GM18520 (cell line): Measurements from ENCODE around the gene SEPTIN8.

Source experiments
- ATAC-seq: cut with Tn5 transposase; IDR thresholded peaks from one replicate; pipeline ENCODE4 v1.9.1; 2021; ENCODE audit not compliant: unreplicated experiment

SEPTIN8 gene

DNA sequence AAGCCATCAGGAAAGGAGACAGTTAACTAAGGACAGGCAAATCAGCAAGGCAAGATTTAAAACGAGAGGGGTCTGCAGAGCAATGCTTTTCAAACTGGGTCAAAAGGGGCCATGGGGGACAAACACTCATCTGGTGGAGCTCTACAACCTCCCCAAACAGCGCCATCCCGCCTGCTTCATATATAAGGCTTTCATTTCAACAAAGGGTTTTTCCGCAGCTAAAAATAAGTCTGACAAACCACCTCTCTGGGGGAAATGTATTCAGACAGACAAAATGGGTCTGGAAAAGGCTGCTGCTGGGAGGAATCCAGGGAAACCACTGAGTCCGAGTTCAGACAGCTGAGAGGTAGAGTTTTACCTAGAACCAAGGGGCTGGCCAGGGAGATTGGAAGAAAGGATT is 8.3 kb upstream of the SEPTIN8 start:
- no peak for ATAC-seq

DNA sequence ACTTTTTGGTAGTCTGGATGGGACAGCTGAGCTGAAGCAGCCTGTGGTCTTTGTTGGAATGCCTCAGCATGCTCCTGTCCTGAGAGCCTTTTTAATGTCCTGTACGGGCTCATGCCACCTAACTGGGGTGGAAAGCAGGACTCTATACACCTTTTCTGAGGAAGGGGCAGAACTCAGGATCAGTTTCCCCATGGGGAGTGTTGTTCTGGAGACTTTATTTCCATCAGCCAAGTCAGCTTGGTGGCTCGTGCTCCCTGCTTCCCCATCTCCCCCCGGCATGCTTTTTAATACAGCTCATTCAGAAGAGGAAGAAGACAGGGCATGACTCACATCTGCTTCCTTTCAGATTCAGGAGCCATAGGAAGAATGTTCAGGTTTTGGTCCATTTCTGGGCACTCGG is 5.1 kb upstream of the SEPTIN8 start:
- ATAC-seq: no peak

- ATAC-seq: no peak
Observed at GRCh38 chr5:132781029-132781428, 4.0 kb upstream of the SEPTIN8 start.

- ATAC-seq: no peak
Observed at GRCh38 chr5:132780577-132780976, 3.5 kb upstream of the SEPTIN8 start.

DNA sequence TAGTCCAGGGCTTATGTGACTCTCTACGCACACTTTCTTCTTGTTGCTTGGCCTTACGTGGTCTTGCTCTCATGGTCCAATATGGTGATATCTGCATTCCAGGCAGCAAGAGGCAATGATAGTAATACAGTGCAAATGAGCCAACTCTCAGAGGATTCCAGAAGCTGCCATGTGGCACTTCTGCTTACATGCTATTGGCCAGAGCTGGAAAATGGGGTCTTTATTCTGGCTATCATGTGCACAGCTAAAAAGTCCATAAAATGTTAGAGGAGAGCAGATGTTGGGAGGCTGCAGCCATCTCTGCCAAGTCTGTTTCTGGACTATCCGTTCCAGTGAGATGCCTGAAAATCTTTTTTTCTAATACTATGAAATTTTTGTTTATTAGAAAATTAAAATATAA is 2.9 kb upstream of the SEPTIN8 start:
- ATAC-seq: no peak

DNA sequence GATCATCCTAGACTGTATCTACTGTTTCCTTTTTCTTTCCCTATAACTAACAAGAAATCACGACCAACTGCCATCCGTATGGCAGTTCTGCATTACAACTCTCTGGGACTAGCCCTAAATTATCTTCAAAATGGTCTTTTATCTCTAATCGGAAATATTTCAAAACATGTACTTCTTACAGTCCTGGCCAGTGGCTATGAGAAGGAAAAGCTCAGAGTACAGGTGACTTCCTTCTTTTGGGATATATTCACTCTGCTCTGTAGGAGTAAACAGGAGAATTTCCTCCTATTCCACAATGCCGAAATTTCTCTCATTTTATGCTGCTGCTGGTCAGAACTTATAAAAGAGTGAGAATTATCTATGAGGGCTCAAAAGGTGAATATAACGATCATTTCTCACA is 1.8 kb upstream of the SEPTIN8 start:
- ATAC-seq: no peak

- ATAC-seq: no peak
Observed at GRCh38 chr5:132778129-132778528, 1.1 kb upstream of the SEPTIN8 start.

GRCh38 chr5:132776938-132777208 is 166 bp downstream of the SEPTIN8 start:
- no peak for ATAC-seq

DNA sequence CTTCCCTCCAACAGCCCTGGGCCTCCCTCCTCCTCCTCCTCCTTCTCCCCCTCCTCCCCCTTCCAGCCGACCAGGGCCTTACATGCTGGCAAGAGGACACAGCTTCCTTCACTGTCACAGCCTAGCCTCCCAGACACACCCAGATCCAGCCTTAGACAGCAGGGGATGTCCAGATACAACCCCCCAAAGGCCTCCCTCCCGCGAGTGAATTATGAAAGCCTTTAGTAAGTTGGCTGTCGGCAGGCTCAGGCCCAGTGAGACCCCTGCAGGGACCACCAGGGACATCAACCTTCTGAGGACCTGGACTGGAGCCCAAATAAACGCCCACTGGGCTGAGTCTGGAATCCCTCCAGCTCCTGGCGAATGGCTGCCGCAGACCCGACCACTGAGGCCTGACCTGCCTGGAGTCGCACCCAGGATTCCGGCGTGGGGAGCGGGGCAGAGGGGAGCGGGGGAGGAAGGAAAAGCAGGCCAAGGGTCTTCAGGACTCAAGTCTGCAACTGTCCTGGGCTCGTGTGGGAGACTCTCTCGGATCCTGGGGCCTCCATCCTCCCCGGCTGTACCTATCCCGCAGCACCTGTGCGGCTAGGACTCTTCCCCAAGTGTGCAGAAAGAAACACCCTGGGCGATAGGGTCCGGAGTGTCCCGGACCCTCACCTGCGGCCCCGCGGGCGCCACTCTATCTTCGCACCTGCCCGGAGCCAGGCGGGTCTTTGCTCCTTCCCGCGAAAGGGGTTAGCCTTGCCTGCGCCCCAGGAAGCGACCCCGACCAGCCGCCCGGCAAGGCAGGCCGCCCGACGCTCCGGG is 705 bp downstream of the SEPTIN8 start:
- ATAC-seq: peak; percentile 15

GRCh38 chr5:132775476-132775961 is 1.5 kb downstream of the SEPTIN8 start:
- ATAC-seq: no peak

- ATAC-seq: no peak
Observed at GRCh38 chr5:132774896-132775295, 2.1 kb downstream of the SEPTIN8 start.

DNA sequence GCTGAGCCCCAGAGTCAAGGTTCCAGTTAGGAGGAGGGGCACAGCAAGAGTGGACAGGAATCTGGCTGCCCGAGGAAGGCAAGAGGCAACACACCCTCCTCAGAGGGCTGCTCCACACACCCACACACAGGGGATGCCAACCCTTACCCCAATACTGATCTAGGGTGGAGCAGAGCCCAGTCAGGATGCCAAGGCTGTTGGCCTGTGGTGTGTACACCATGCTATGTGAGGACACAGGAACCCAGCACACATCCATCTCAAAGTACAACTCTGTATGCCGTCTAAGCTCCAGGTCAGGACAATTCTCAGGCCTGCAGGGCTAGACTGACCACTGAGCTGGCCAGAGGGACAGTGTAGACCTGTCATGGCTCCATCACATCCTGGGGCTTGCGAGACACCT is 2.6 kb downstream of the SEPTIN8 start:
- ATAC-seq: no peak

DNA sequence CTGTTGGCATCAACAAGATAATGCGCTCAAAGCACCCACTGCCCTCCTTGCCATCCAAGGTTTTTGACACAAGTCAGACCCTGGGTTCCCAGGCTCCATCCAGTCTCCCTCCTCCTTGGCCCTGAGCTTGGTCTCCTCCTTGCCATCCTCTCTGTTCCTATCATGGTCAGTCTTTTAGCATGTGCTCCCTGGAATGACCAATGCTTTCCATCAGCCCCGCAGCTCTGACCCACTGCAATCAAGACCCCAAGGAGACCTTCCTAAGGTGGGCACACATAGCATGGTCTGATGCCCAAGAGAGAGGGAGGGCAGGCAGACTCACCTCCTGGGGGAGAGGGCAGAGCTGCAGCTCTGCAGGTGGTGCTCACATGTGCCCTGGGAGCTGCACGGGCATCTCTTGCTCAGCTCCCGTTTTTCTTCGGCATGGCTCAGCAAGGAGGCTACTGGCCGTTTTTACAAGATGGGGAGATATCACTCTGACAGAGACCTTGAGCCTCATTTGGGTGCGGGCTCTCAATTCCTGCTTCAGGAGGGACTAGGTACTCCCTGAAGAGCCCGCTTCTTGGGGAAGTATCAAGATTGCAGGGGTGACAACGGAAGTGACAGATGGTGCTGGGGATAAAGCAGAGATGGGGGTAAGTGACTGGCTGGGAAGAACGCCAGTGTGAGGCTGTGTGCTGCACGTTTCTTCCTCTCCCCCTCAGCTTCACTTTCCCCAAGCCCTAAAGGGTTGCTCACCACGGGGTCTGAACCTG is 3.3 kb downstream of the SEPTIN8 start:
- ATAC-seq: no peak

GRCh38 chr5:132773114-132773513 is 3.9 kb downstream of the SEPTIN8 start:
- no peak for ATAC-seq

- ATAC-seq: no peak
Observed at GRCh38 chr5:132772291-132773070, 4.6 kb downstream of the SEPTIN8 start.

DNA sequence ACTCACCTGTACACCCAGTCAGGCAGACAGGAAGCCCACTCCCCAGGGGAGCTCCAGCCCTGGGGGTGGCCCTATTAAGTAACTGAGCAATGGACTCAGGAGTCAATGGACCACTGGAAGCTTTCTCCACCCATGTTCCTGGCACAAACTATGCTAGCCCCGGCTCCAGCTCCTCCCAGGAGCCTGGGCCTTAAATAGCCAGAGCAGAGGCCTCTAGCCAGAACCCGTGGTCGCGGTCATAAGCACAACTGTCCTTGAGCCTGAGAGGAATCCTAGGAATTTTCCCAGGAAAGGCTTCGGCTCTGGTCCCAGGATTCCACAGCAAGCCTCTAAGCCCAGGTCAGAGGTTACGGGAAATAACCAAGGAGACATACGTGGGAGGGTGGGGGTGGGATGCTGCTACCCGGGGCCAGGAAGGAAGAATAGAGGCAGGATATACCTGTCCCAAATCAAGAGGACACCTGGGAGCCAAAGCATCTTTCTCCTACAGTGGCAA is 5.5 kb downstream of the SEPTIN8 start:
- no peak for ATAC-seq

GRCh38 chr5:132770476-132771159 is 6.4 kb downstream of the SEPTIN8 start:
- no peak for ATAC-seq

- no peak for ATAC-seq
Observed at GRCh38 chr5:132768485-132768868, 8.6 kb downstream of the SEPTIN8 start.

GRCh38 chr5:132767150-132767549 is 9.9 kb downstream of the SEPTIN8 start:
- ATAC-seq: no peak

GRCh38 chr5:132766806-132767055 is 10.3 kb downstream of the SEPTIN8 start:
- ATAC-seq: no peak
